HEK293 (cell line): Measurements from ENCODE around the gene DDX24.

Experiments used
- MYNN ChIP-seq: fragments of 450-650 bp; formaldehyde crosslinking; IDR thresholded peaks from 2 replicates; pipeline ENCODE4 v1.5.1; 2016; ENCODE audit warnings: missing biosample characterization, missing genetic modification characterization, borderline replicate concordance
- ZNF670 ChIP-seq: fragments of 450-650 bp; formaldehyde crosslinking; IDR thresholded peaks from 2 replicates; pipeline ENCODE4 v1.5.1; 2016; ENCODE audit warnings: missing biosample characterization, missing genetic modification characterization, low read depth
- ZNF707 ChIP-seq: fragments of 450-650 bp; formaldehyde crosslinking; IDR thresholded peaks from 2 replicates; pipeline ENCODE4 v1.5.1; 2016; ENCODE audit warnings: missing biosample characterization, missing genetic modification characterization
- TF ChIP-seq, protein P1 (sequence below): fragments of 450-650 bp; formaldehyde crosslinking; IDR thresholded peaks from 2 replicates; pipeline ENCODE4 v1.5.1; 2016; ENCODE audit warnings: missing biosample characterization, missing genetic modification characterization

DNA sequence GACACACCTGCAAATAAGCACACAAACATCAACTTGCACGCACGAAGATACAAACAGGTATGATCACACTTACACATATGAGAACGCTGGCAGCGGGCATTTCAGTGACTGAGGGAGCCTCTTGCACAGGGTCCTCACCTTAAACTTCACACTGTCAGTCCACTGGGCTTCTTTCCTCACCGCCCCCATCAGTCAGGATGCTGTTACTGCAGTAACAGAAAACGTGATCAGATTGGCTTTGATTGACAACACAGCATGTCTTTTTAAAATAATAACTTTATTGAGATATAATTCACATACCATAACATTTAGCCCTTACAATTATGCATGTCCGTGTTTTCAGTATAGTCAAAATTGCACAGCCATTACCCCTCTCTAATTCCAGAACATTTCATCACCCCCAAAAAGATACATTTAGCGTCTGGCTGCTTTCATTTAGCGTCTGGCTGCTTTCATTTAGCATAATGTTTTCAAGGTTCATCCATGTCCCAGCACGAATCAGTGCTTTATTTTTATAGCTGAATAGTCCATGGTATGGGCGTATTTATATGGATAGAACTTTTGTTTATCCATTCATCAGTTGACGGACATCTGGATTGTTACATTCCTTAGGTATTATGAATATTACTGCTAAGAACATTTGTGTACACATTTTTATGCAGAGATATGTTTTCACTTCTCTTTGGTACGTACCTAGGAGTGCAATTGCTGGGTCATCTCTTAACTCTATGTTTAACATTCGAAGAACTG lies 75.5 kb downstream of the DDX24 start:
- no peak for TF ChIP-seq MYNN (tag by site-specific recombination)
- TF ChIP-seq ZNF707 (tag by site-specific recombination): no peak
- TF ChIP-seq ZNF670 (tag by site-specific recombination): no peak
- TF ChIP-seq, protein P1, sequence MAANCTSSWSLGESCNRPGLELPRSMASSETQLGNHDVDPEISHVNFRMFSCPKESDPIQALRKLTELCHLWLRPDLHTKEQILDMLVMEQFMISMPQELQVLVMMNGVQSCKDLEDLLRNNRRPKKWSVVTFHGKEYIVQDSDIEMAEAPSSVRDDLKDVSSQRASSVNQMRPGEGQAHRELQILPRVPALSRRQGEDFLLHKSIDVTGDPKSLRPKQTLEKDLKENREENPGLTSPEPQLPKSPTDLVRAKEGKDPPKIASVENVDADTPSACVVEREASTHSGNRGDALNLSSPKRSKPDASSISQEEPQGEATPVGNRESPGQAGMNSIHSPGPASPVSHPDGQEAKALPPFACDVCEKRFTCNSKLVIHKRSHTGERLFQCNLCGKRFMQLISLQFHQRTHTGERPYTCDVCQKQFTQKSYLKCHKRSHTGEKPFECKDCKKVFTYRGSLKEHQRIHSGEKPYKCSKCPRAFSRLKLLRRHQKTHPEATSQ (tag by site-specific recombination): no peak
